GM12878 (cell line): ENCODE data around the gene ZNF519. TPM values are rescaled to one million over a fixed set of nuclear protein-coding genes. Genes with fewer than 3 reads are reported as not detected.

Experiments
- ATAC-seq: fragments of 200-7000 bp; cut with Tn5 transposase; 3 replicates; pipeline ENCODE4 v1.9.1; 2020; ENCODE audit warnings: mild to moderate bottlenecking, moderate library complexity
- BruUV-seq: library from RNA; stranded (reverse); fragments of 400-500 nt; replicated peaks from 2 replicates; lab custom pipeline; 2021; lab: Mats Ljungman, UMichigan
- CTCF ChIA-PET: fragments of 300-600 bp; sonication (Branson Sonifier 250); formaldehyde crosslinking; extraction: SDS; loops from one replicate; lab custom pipeline; 2021; ENCODE audit warnings: inconsistent platforms; lab: Yijun Ruan, JAX
- POLR2A ChIA-PET: fragments of 350-600 bp; formaldehyde crosslinking; extraction: SDS; loops from one replicate; lab custom pipeline; 2021; ENCODE audit warnings: inconsistent platforms; lab: Charles Lee
- RAD21 ChIA-PET: fragments of 300-600 bp; sonication (Branson Sonifier 250); formaldehyde crosslinking; loops from one replicate; lab custom pipeline; 2023; ENCODE audit warnings: antibody characterized with exemption; ENCODE audit not compliant: unreplicated experiment; lab: Charles Lee
- SMC1A ChIA-PET: fragments of 300-600 bp; sonication (Branson Sonifier 250); formaldehyde crosslinking; loops from one replicate; lab custom pipeline; 2023; ENCODE audit not compliant: unreplicated experiment, uncharacterized antibody; lab: Charles Lee
- DNase-seq: peaks from one replicate; pipeline ENCODE4 v3.0.0-alpha.2; 2011; ENCODE audit warnings: low read depth, low spot score
- FAIRE-seq: peaks from 3 replicates; lab custom pipeline; 2011; peaks lifted over from hg19 to GRCh38; lab: Jason Lieb, UNC
- H2AFZ ChIP-seq: 2 replicates; pipeline ENCODE4 v1.6.0; 2011; ENCODE audit warnings: low read depth, low read length, control low read depth; ENCODE audit not compliant: control insufficient read depth
- H3K27ac ChIP-seq: 2 replicates; pipeline ENCODE4 v1.5.1; 2011; ENCODE audit warnings: control low read depth; ENCODE audit not compliant: control insufficient read depth, insufficient read depth
- H3K27me3 ChIP-seq, 2 experiments: replicated peaks in 1 of 2; 2 replicates each; pipeline versions ENCODE4 v1.6.0 to v1.6.1; 2011; ENCODE audit warnings: low read length in 1 of 2; ENCODE audit not compliant: control insufficient read depth in 2 of 2, insufficient read depth in 2 of 2
- H3K36me3 ChIP-seq, 2 experiments: 2 replicates each; pipeline ENCODE4 v1.5.1; 2011; ENCODE audit warnings: low read length in 1 of 2; ENCODE audit not compliant: control insufficient read depth in 2 of 2, insufficient read depth in 2 of 2
- H3K4me1 ChIP-seq: 2 replicates; pipeline ENCODE4 v1.6.1; 2011; ENCODE audit warnings: mild to moderate bottlenecking, low read length, moderate library complexity, mixed read lengths; ENCODE audit not compliant: control insufficient read depth, insufficient read depth
- H3K4me2 ChIP-seq: 2 replicates; pipeline ENCODE4 v1.6.0; 2011; ENCODE audit warnings: control low read depth; ENCODE audit not compliant: control insufficient read depth, insufficient read depth
- H3K4me3 ChIP-seq: fragments of 200-600 bp; sonication (generic); 2 replicates; pipeline ENCODE4 v1.5.1; 2016
- H3K79me2 ChIP-seq: 2 replicates; pipeline ENCODE4 v1.6.0; 2011; ENCODE audit warnings: low read length; ENCODE audit not compliant: control insufficient read depth, insufficient read depth
- H3K9ac ChIP-seq: 2 replicates; pipeline ENCODE4 v1.8.0; 2011; ENCODE audit warnings: low read length, control low read depth, mixed read lengths; ENCODE audit not compliant: control insufficient read depth, insufficient read depth
- H3K9me3 ChIP-seq: replicated peaks from 3 replicates; pipeline ENCODE4 v1.5.1; 2011; ENCODE audit warnings: mild to moderate bottlenecking, low read length; ENCODE audit not compliant: control insufficient read depth, insufficient read depth
- H4K20me1 ChIP-seq: 2 replicates; pipeline ENCODE4 v1.6.0; 2011; ENCODE audit not compliant: control insufficient read depth, insufficient read depth
- CREM ChIP-seq: IDR thresholded peaks from 2 replicates; pipeline ENCODE4 v1.6.1; 2014; ENCODE audit warnings: antibody characterized with exemption, low read depth
- EED ChIP-seq: sonication (generic); IDR thresholded peaks from 2 replicates; pipeline ENCODE4 v1.6.1; 2016; ENCODE audit warnings: antibody characterized with exemption, low read depth
- HDAC2 ChIP-seq: fragments of 200-600 bp; sonication (generic); IDR thresholded peaks from 2 replicates; pipeline ENCODE4 v1.6.1; 2017
- HDAC6 ChIP-seq: fragments of 200-600 bp; sonication (generic); IDR thresholded peaks from one replicate; pipeline ENCODE4 v1.8.0; 2017; ENCODE audit warnings: antibody characterized with exemption; ENCODE audit not compliant: unreplicated experiment
- MEF2A ChIP-seq: IDR thresholded peaks from 2 replicates; pipeline ENCODE4 v1.6.1; 2011; ENCODE audit warnings: low read depth, mild to moderate bottlenecking, low read length, moderate library complexity; ENCODE audit not compliant: insufficient read depth
- MTA2 ChIP-seq: fragments of 450-650 bp; IDR thresholded peaks from 2 replicates; pipeline ENCODE4 v1.6.1; 2016; ENCODE audit warnings: low read depth, mild to moderate bottlenecking, moderate library complexity
- MTA3 ChIP-seq: IDR thresholded peaks from 2 replicates; pipeline ENCODE4 v1.6.1; 2012; ENCODE audit warnings: low read length, inconsistent platforms, borderline replicate concordance
- MYB ChIP-seq: fragments of 150-350 bp; IDR thresholded peaks from 2 replicates; pipeline ENCODE4 v1.6.1; 2014; ENCODE audit warnings: mild to moderate bottlenecking, low read depth, low read length, borderline replicate concordance
- NFYB ChIP-seq: IDR thresholded peaks from 2 replicates; pipeline ENCODE4 v1.6.1; 2011; ENCODE audit warnings: low read depth, mild to moderate bottlenecking, low read length, improper control_type of control experiment, moderate library complexity; ENCODE audit not compliant: insufficient read depth
- POU2F2 ChIP-seq: IDR thresholded peaks from 3 replicates; pipeline ENCODE4 v1.6.1; 2011; ENCODE audit warnings: low read depth, mild to moderate bottlenecking, low read length, borderline replicate concordance
- YBX1 ChIP-seq: fragments of 450-650 bp; IDR thresholded peaks from 2 replicates; pipeline ENCODE4 v1.6.1; 2016; ENCODE audit warnings: antibody characterized with exemption
- ZNF274 ChIP-seq: IDR thresholded peaks from one replicate; pipeline ENCODE4 v1.8.0; 2011; ENCODE audit not compliant: insufficient read length, insufficient read depth
- ZNF622 ChIP-seq: fragments of 450-650 bp; IDR thresholded peaks from 2 replicates; pipeline ENCODE4 v1.6.1; 2017; ENCODE audit warnings: mild to moderate bottlenecking, inconsistent platforms
- WGBS: methylation state at CpG from one replicate; pipeline ENCODE4 v1.1.6; 2016; ENCODE audit warnings: low lambda C conversion rate; ENCODE audit not compliant: insufficient replicate concordance, insufficient coverage; ENCODE audit errors: missing lambda C conversion rate; 5-methylcytosine and 5-hydroxymethylcytosine counted together
- in situ Hi-C: fragments of 300-500 bp; cut with MboI; formaldehyde crosslinking; loops from 9 replicates; pipeline ENCODE4 v1.14.3; 2018; ENCODE audit warnings: mixed read lengths
- intact Hi-C: fragments of 100-400 bp; cut with micrococcal nuclease; formaldehyde crosslinking; loops from one replicate; pipeline ENCODE4 v1.14.2; 2022; ENCODE audit not compliant: unreplicated experiment
- polyA plus RNA-seq, 11 experiments: library from polyadenylated mRNA; depleted of rRNA in 4 of 11; unstranded in 6 of 11; stranded (reverse) in 5 of 11; fragments of >200 nt; fragmentation: Nextera tagmentation in 4 of 11; fragmentation: Illumina TruSeq in 1 of 11; extraction: Ambion mirVana in 4 of 11; extraction: Trizol in 1 of 11; gene quantifications; 1 replicate in 1 of 11; 2 replicates in 10 of 11; pipeline versions ENCODE4 v1.2.1 to v1.2.3, GENCODE V29; 2011 to 2016; ENCODE audit warnings: inconsistent platforms in 2 of 11, missing spikeins in 2 of 11, low read depth in 1 of 11
- total RNA-seq, 4 experiments: library from RNA; depleted of rRNA in 3 of 4; stranded (reverse); fragments of >200 nt in 3 of 4; fragmentation: Illumina TruSeq in 1 of 4; extraction: Trizol in 1 of 4; gene quantifications; 2 replicates each; pipeline versions ENCODE4 v1.2.1 to v1.2.3, GENCODE V29; 2013 to 2021
- TF ChIP-seq, protein P1 (sequence below): IDR thresholded peaks from 2 replicates; pipeline ENCODE4 v1.6.1; 2011; ENCODE audit warnings: borderline replicate concordance, low read depth, mild to moderate bottlenecking, moderate library complexity, low read length; ENCODE audit not compliant: insufficient read depth, poor library complexity, severe bottlenecking
- TF ChIP-seq, protein P2 (sequence below): IDR thresholded peaks from 2 replicates; pipeline ENCODE4 v1.6.1; 2011; ENCODE audit warnings: low read depth, low read length, improper control_type of control experiment, borderline replicate concordance
- TF ChIP-seq, protein P3 (sequence below): fragments of 450-650 bp; IDR thresholded peaks from 2 replicates; pipeline ENCODE4 v1.6.1; 2016; ENCODE audit warnings: mild to moderate bottlenecking
- TF ChIP-seq, protein P4 (sequence below): fragments of 450-650 bp; formaldehyde crosslinking; IDR thresholded peaks from 2 replicates; pipeline ENCODE4 v1.4.0; 2020; ENCODE audit warnings: mild to moderate bottlenecking, moderate library complexity

ZNF519 gene
- total and polyA plus RNA-seq, 10 of the 15 experiments (the other 5 are each of a cell fraction or from before 2014, with no cell fraction given): 8.9 to 24.2 (median 13.8) TPM

DNA sequence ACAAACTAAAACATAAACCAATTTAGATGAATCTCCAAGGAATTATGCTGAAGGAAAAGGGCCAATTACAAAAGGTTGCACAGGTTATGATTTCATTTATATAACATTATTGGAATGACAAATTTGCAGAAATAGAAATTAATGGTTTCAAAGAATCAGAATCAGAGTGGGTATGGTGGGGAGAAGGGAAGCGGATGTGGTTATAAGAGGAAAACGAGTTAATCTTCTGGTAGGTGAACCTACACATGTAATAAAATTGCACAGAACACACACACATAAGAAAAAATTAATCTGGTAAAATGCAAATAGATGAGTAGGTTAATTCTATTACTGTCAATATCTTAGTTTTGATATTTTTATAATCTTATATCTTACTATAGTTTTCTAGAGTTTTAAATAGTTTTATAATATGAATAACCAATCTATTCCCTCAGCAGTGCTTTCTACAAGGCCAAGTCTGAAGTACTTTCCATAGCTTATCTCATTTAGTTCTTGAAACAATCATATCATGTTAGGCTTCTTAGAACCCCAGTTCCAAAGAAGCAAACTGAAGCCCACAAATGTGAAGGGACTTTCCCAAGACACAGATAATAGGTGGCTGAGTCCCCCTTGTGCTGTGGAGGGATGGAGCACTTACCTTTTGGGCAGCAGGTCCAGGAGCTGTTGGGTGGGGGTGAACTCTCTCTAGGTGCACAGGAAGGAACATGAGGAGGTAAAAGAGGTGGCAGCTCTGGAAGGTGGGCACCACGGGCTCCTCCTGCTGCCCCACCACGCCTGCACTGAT lies 31.5 kb downstream of the ZNF519 start:
- Histone ChIP-seq H3K27me3 (no peaks in the 10 kb centered on the region), H3K4me3 (no peak overlapping the region), H3K4me2 (no peak overlapping the region), H2AFZ (no peak overlapping the region), H3K9me3 (no peaks in the 10 kb centered on the region; the same call in 1 of the 3 replicates), H3K4me1 (no peaks in the 10 kb centered on the region), H3K36me3 (peaks cover 0 to 2% of the 10 kb centered on the region in 2 experiments; a peak in 3 of 4 replicates), H4K20me1 (no peaks in the 10 kb centered on the region), H3K79me2 (no peaks in the 10 kb centered on the region), H3K27ac (no peak overlapping the region), H3K9ac (no peak overlapping the region)
- DNase-seq (no peak), ATAC-seq (no peak), FAIRE-seq (no peak)
- POLR2A ChIA-PET: no interaction called here
- intact Hi-C loops (no loop called here), in situ Hi-C loops (loop anchor here (25.0 kb wide), 1 partner anchor 112 kb away; no protein-coding TSS in a partner anchor)
- CTCF ChIA-PET: no interaction called here
- WGBS: 100% methylated on average over 4 of the region's 4 CpGs
- RAD21 ChIA-PET: no interaction called here
- BruUV-seq: no TSS peak
- SMC1A ChIA-PET: interaction anchor here (1.3 kb wide), 1 partner anchor 14 kb away, joined by 4 read pairs; no protein-coding TSS in a partner anchor
- TF ChIP-seq HDAC2: no peak
- TF ChIP-seq ZNF622: no peak
- no peak for TF ChIP-seq MYB
- no peak for TF ChIP-seq YBX1
- no peak for TF ChIP-seq CREM
- no peak for TF ChIP-seq MTA2
- TF ChIP-seq, protein P1, sequence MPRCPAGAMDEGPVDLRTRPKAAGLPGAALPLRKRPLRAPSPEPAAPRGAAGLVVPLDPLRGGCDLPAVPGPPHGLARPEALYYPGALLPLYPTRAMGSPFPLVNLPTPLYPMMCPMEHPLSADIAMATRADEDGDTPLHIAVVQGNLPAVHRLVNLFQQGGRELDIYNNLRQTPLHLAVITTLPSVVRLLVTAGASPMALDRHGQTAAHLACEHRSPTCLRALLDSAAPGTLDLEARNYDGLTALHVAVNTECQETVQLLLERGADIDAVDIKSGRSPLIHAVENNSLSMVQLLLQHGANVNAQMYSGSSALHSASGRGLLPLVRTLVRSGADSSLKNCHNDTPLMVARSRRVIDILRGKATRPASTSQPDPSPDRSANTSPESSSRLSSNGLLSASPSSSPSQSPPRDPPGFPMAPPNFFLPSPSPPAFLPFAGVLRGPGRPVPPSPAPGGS: no peak
- TF ChIP-seq, protein P2, sequence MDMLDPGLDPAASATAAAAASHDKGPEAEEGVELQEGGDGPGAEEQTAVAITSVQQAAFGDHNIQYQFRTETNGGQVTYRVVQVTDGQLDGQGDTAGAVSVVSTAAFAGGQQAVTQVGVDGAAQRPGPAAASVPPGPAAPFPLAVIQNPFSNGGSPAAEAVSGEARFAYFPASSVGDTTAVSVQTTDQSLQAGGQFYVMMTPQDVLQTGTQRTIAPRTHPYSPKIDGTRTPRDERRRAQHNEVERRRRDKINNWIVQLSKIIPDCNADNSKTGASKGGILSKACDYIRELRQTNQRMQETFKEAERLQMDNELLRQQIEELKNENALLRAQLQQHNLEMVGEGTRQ: no peak
- TF ChIP-seq, protein P3, sequence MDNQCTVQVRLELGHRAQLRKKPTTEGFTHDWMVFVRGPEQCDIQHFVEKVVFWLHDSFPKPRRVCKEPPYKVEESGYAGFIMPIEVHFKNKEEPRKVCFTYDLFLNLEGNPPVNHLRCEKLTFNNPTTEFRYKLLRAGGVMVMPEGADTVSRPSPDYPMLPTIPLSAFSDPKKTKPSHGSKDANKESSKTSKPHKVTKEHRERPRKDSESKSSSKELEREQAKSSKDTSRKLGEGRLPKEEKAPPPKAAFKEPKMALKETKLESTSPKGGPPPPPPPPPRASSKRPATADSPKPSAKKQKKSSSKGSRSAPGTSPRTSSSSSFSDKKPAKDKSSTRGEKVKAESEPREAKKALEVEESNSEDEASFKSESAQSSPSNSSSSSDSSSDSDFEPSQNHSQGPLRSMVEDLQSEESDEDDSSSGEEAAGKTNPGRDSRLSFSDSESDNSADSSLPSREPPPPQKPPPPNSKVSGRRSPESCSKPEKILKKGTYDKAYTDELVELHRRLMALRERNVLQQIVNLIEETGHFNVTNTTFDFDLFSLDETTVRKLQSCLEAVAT: no peak
- TF ChIP-seq NFYB: no peak
- no peak for TF ChIP-seq MEF2A
- no peak for TF ChIP-seq ZNF274
- no peak for TF ChIP-seq POU2F2
- TF ChIP-seq HDAC6: no peak
- TF ChIP-seq, protein P4, sequence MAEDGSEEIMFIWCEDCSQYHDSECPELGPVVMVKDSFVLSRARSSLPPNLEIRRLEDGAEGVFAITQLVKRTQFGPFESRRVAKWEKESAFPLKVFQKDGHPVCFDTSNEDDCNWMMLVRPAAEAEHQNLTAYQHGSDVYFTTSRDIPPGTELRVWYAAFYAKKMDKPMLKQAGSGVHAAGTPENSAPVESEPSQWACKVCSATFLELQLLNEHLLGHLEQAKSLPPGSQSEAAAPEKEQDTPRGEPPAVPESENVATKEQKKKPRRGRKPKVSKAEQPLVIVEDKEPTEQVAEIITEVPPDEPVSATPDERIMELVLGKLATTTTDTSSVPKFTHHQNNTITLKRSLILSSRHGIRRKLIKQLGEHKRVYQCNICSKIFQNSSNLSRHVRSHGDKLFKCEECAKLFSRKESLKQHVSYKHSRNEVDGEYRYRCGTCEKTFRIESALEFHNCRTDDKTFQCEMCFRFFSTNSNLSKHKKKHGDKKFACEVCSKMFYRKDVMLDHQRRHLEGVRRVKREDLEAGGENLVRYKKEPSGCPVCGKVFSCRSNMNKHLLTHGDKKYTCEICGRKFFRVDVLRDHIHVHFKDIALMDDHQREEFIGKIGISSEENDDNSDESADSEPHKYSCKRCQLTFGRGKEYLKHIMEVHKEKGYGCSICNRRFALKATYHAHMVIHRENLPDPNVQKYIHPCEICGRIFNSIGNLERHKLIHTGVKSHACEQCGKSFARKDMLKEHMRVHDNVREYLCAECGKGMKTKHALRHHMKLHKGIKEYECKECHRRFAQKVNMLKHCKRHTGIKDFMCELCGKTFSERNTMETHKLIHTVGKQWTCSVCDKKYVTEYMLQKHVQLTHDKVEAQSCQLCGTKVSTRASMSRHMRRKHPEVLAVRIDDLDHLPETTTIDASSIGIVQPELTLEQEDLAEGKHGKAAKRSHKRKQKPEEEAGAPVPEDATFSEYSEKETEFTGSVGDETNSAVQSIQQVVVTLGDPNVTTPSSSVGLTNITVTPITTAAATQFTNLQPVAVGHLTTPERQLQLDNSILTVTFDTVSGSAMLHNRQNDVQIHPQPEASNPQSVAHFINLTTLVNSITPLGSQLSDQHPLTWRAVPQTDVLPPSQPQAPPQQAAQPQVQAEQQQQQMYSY (CRISPR knock-in tag): no peak
- no peak for TF ChIP-seq EED
- no peak for TF ChIP-seq MTA3
